ENCODE measurements around the gene CD8B2.

CD8B2 gene

GRCh38 chr2:106537791-106538191 lies 50.6 kb downstream of the CD8B2 start:
- TF ChIP-seq CTCF (IDR thresholded peaks at IDR 0.05): no peak
- TF ChIP-seq ZFX (IDR thresholded peaks at IDR 0.05; ENCODE audit: borderline replicate concordance): no peak

GRCh38 chr2:106540886-106541285 lies 53.7 kb downstream of the CD8B2 start:
- no peak overlapping the region for H3K27ac ChIP-seq
- TF ChIP-seq ZFX (IDR thresholded peaks at IDR 0.05; ENCODE audit: borderline replicate concordance) (no peak), CTCF (IDR thresholded peaks at IDR 0.05) (no peak)

More at GRCh38 chr2:106537791-106538191, 50.6 kb downstream of the CD8B2 start:
- no peak overlapping the region for H3K27ac ChIP-seq

GRCh38 chr2:106541333-106541732 lies 54.2 kb downstream of the CD8B2 start:
- H3K27ac ChIP-seq: no peak overlapping the region
- TF ChIP-seq CTCF (IDR thresholded peaks at IDR 0.05): no peak
- no peak for TF ChIP-seq ZFX (IDR thresholded peaks at IDR 0.05; ENCODE audit: borderline replicate concordance)

- H3K27ac ChIP-seq: no peak overlapping the region
- TF ChIP-seq CTCF (IDR thresholded peaks at IDR 0.05) (peak; percentile 91), ZFX (IDR thresholded peaks at IDR 0.05; ENCODE audit: borderline replicate concordance) (no peak)
Measured at GRCh38 chr2:106542746-106543359, 55.7 kb downstream of the CD8B2 start.

GRCh38 chr2:106545007-106545406 lies 57.8 kb downstream of the CD8B2 start:
- TF ChIP-seq CTCF (IDR thresholded peaks at IDR 0.05): no peak
- no peak for TF ChIP-seq ZFX (IDR thresholded peaks at IDR 0.05; ENCODE audit: borderline replicate concordance)
- H3K27ac ChIP-seq: no peak overlapping the region

- TF ChIP-seq ZFX (IDR thresholded peaks at IDR 0.05; ENCODE audit: borderline replicate concordance) (no peak), CTCF (IDR thresholded peaks at IDR 0.05) (no peak)
- H3K27ac ChIP-seq: no peak overlapping the region
Measured at GRCh38 chr2:106546391-106546990, 59.3 kb downstream of the CD8B2 start.

- TF ChIP-seq ZFX (IDR thresholded peaks at IDR 0.05; ENCODE audit: borderline replicate concordance) (no peak), CTCF (IDR thresholded peaks at IDR 0.05) (no peak)
- no peak overlapping the region for H3K27ac ChIP-seq
Measured at GRCh38 chr2:106547164-106547903, 60.2 kb downstream of the CD8B2 start.
